ENCODE data around the gene GPA33. TPM values are rescaled to one million over a fixed set of nuclear protein-coding genes. Genes with fewer than 3 reads are reported as not detected.

GPA33 gene
- polyA plus RNA-seq, 1 of the 3 experiments (the other 2 are of a cell fraction): not detected

DNA sequence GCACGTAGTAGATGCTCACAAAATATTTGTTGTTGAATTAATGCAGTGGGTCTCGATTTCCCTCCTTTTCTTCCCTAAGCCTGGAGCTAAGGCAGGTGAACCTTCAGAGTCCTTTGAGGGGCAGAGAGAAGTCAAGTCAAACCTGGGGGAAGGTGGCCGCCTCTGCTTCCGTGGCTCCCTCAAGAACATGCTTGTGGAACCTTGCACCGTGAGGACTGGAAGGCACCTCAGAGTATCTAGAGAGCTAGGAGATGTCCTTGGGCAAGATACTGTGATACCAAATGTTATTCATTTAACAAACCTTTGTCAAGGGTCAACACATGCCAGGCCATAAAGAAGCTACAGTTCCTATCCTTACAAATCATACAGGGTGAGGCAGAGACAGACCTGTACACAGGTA, 38.3 kb downstream of the GPA33 start (continued):
- TF ChIP-seq, protein P1, sequence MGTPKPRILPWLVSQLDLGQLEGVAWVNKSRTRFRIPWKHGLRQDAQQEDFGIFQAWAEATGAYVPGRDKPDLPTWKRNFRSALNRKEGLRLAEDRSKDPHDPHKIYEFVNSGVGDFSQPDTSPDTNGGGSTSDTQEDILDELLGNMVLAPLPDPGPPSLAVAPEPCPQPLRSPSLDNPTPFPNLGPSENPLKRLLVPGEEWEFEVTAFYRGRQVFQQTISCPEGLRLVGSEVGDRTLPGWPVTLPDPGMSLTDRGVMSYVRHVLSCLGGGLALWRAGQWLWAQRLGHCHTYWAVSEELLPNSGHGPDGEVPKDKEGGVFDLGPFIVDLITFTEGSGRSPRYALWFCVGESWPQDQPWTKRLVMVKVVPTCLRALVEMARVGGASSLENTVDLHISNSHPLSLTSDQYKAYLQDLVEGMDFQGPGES (IDR thresholded peaks at IDR 0.05; ENCODE audit: low read depth, low read length): no peak

DNA sequence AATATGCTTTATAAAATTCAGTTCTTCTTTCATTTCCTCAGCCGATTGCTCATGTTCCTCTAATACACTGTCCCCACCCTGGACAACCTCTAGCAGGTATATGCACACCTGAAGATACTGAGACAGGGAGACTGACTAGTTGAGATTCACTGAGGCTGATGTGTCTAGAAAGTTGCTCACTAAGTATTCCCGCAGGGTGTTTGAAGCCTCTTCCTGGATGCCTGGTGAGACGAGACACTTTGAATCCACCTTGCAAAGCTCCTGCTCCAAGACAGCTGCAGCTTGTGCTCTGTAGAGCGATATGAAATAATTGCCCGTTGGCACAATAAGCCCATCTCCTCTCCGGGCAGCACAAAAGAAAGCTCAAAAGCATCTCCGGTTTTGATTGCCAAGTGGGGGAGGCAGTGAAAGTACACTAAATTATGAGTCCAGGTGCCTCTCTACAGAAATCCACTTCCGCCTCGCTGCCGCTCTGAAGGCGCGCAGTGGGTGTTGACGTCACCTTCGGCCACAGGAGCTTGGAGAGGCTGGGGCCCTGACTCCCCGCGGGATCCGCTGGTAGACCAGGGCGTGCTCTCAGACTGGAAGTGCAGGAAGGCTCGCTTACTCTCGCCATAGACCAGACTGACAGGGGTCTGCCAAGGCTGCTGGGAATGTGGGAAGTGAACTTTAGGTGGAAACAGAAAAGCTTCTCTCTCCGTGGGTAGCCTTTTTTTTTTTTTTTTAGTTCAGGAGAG, 46.3 kb downstream of the GPA33 start:
- Histone ChIP-seq H3K4me2 (peak overlapping the region; percentile 71), H3K9ac (no peak overlapping the region), H3K27me3 (ENCODE audit: insufficient read depth) (no peaks in the 10 kb centered on the region; the same call in 1 of the 2 replicates), H4K20me1 (ENCODE audit: insufficient read depth) (no peaks in the 10 kb centered on the region), H3K36me3 (replicated peaks in 1 of 2; ENCODE audit: control insufficient read depth in 1 of 2, insufficient read depth in 2 of 2, low read length in 1 of 2) (no peaks in the 10 kb centered on the region), H3F3A (replicated peaks; ENCODE audit: insufficient read depth) (no peaks in the 10 kb centered on the region), H3K4me1 (ENCODE audit: control insufficient read depth in 1 of 2, insufficient read depth in 2 of 2, low read depth in 1 of 2, low read length in 1 of 2) (peaks cover 0 to 5% of the 10 kb centered on the region in 2 experiments; a peak in 1 of 4 replicates), H2AFZ (ENCODE audit: low read depth) (peak overlapping the region; percentile 63; the same call in 1 of the 2 replicates), H3K27ac (ENCODE audit: low read depth in 2 of 2, low read length in 1 of 2) (no peak overlapping the region), H3K79me2 (ENCODE audit: insufficient read depth) (no peaks in the 10 kb centered on the region), H3K9me2 (no peaks in the 10 kb centered on the region), H3K9me3 (no peaks in the 10 kb centered on the region), H3K4me3 (ENCODE audit: low read depth in 2 of 2, low read length in 1 of 2) (peak overlapping the region; percentile 42 to 45; a peak in 3 of 4 replicates)
- WGBS (ENCODE audit: low lambda C conversion rate): 7% methylated on average over 14 of the region's 21 CpGs
- POLR2A ChIA-PET: interaction anchor here (1.2 kb wide), 1 partner anchor 168 kb away, joined by 4 read pairs; the partner anchor contains the start of gene TADA1
- CTCF ChIA-PET: interaction anchor here (0.9 to 3.3 kb wide), 6 partner anchors 9 to 176 kb away, joined by 3 to 37 read pairs (median 8); no protein-coding TSS in a partner anchor
- peak; percentile 67 for DNase-seq
- TF ChIP-seq MEF2A (IDR thresholded peaks at IDR 0.05; ENCODE audit: borderline replicate concordance, low read depth) (no peak), RFX5 (IDR thresholded peaks at IDR 0.05; ENCODE audit: low read length) (no peak), FOSL2 (IDR thresholded peaks at IDR 0.05; ENCODE audit: borderline replicate concordance, low read depth) (no peak), JUND (IDR thresholded peaks at IDR 0.05) (no peak), TAF1 (IDR thresholded peaks at IDR 0.05; ENCODE audit: borderline replicate concordance, low read depth, low read length) (no peak), RXRA (IDR thresholded peaks at IDR 0.05; ENCODE audit: borderline replicate concordance, low read depth) (no peak), SIN3A (IDR thresholded peaks at IDR 0.05; ENCODE audit: borderline replicate concordance, low read depth, low read length) (no peak), EP300 (IDR thresholded peaks at IDR 0.05; ENCODE audit: borderline replicate concordance in 1 of 2, low read depth in 1 of 2, low read length in 1 of 2) (no peak), SMC3 (IDR thresholded peaks at IDR 0.05; ENCODE audit: low read depth, low read length) (no peak), GATA2 (CRISPR knock-in tag; IDR thresholded peaks at IDR 0.05) (no peak)
- TF ChIP-seq, protein P2, sequence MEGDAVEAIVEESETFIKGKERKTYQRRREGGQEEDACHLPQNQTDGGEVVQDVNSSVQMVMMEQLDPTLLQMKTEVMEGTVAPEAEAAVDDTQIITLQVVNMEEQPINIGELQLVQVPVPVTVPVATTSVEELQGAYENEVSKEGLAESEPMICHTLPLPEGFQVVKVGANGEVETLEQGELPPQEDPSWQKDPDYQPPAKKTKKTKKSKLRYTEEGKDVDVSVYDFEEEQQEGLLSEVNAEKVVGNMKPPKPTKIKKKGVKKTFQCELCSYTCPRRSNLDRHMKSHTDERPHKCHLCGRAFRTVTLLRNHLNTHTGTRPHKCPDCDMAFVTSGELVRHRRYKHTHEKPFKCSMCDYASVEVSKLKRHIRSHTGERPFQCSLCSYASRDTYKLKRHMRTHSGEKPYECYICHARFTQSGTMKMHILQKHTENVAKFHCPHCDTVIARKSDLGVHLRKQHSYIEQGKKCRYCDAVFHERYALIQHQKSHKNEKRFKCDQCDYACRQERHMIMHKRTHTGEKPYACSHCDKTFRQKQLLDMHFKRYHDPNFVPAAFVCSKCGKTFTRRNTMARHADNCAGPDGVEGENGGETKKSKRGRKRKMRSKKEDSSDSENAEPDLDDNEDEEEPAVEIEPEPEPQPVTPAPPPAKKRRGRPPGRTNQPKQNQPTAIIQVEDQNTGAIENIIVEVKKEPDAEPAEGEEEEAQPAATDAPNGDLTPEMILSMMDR (IDR thresholded peaks at IDR 0.05): no peak
- TF ChIP-seq, protein P3, sequence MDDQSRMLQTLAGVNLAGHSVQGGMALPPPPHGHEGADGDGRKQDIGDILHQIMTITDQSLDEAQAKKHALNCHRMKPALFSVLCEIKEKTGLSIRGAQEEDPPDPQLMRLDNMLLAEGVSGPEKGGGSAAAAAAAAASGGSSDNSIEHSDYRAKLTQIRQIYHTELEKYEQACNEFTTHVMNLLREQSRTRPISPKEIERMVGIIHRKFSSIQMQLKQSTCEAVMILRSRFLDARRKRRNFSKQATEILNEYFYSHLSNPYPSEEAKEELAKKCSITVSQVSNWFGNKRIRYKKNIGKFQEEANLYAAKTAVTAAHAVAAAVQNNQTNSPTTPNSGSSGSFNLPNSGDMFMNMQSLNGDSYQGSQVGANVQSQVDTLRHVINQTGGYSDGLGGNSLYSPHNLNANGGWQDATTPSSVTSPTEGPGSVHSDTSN (IDR thresholded peaks at IDR 0.05): no peak
- TF ChIP-seq, protein P4, sequence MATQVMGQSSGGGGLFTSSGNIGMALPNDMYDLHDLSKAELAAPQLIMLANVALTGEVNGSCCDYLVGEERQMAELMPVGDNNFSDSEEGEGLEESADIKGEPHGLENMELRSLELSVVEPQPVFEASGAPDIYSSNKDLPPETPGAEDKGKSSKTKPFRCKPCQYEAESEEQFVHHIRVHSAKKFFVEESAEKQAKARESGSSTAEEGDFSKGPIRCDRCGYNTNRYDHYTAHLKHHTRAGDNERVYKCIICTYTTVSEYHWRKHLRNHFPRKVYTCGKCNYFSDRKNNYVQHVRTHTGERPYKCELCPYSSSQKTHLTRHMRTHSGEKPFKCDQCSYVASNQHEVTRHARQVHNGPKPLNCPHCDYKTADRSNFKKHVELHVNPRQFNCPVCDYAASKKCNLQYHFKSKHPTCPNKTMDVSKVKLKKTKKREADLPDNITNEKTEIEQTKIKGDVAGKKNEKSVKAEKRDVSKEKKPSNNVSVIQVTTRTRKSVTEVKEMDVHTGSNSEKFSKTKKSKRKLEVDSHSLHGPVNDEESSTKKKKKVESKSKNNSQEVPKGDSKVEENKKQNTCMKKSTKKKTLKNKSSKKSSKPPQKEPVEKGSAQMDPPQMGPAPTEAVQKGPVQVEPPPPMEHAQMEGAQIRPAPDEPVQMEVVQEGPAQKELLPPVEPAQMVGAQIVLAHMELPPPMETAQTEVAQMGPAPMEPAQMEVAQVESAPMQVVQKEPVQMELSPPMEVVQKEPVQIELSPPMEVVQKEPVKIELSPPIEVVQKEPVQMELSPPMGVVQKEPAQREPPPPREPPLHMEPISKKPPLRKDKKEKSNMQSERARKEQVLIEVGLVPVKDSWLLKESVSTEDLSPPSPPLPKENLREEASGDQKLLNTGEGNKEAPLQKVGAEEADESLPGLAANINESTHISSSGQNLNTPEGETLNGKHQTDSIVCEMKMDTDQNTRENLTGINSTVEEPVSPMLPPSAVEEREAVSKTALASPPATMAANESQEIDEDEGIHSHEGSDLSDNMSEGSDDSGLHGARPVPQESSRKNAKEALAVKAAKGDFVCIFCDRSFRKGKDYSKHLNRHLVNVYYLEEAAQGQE (IDR thresholded peaks at IDR 0.05; ENCODE audit: low read depth, low read length): no peak
- TF ChIP-seq, protein P5, sequence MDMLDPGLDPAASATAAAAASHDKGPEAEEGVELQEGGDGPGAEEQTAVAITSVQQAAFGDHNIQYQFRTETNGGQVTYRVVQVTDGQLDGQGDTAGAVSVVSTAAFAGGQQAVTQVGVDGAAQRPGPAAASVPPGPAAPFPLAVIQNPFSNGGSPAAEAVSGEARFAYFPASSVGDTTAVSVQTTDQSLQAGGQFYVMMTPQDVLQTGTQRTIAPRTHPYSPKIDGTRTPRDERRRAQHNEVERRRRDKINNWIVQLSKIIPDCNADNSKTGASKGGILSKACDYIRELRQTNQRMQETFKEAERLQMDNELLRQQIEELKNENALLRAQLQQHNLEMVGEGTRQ (IDR thresholded peaks at IDR 0.05; ENCODE audit: borderline replicate concordance, low read depth, low read length): no peak
- TF ChIP-seq, protein P6, sequence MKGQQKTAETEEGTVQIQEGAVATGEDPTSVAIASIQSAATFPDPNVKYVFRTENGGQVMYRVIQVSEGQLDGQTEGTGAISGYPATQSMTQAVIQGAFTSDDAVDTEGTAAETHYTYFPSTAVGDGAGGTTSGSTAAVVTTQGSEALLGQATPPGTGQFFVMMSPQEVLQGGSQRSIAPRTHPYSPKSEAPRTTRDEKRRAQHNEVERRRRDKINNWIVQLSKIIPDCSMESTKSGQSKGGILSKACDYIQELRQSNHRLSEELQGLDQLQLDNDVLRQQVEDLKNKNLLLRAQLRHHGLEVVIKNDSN (IDR thresholded peaks at IDR 0.05; ENCODE audit: borderline replicate concordance, low read depth): no peak
- TF ChIP-seq, protein P7, sequence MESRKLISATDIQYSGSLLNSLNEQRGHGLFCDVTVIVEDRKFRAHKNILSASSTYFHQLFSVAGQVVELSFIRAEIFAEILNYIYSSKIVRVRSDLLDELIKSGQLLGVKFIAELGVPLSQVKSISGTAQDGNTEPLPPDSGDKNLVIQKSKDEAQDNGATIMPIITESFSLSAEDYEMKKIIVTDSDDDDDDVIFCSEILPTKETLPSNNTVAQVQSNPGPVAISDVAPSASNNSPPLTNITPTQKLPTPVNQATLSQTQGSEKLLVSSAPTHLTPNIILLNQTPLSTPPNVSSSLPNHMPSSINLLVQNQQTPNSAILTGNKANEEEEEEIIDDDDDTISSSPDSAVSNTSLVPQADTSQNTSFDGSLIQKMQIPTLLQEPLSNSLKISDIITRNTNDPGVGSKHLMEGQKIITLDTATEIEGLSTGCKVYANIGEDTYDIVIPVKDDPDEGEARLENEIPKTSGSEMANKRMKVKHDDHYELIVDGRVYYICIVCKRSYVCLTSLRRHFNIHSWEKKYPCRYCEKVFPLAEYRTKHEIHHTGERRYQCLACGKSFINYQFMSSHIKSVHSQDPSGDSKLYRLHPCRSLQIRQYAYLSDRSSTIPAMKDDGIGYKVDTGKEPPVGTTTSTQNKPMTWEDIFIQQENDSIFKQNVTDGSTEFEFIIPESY (IDR thresholded peaks at IDR 0.05; ENCODE audit: borderline replicate concordance, low read depth): no peak

Data from SK-N-SH (cell line).